Gastroesophageal sphincter (tissue), 3 donors: Measurements from ENCODE around the gene CTNNA2.

ENCODE experiments used
- CTCF ChIP-seq, 4 experiments: fragments of 200-600 bp in 2 of 4; fragments of 450-650 bp in 2 of 4; sonication (generic) in 1 of 4; IDR thresholded peaks; one replicate each; pipeline ENCODE4 v1.5.1; 2017 to 2019; ENCODE audit warnings: antibody characterized with exemption in 4 of 4, mild to moderate bottlenecking in 2 of 4, moderate library complexity in 2 of 4
- EP300 ChIP-seq: sonication (generic); formaldehyde crosslinking; IDR thresholded peaks from one replicate; pipeline ENCODE4 v1.6.1; 2017; ENCODE audit warnings: antibody characterized with exemption, mild to moderate bottlenecking
- POLR2A ChIP-seq, 2 donors: fragments of 450-650 bp; IDR thresholded peaks; one replicate each; pipeline ENCODE4 v1.6.1; 2017; ENCODE audit warnings: antibody characterized with exemption in 2 of 2, mild to moderate bottlenecking in 2 of 2, moderate library complexity in 1 of 2
- POLR2AphosphoS5 ChIP-seq: sonication (generic); formaldehyde crosslinking; IDR thresholded peaks from one replicate; pipeline ENCODE4 v1.6.1; 2017; ENCODE audit warnings: antibody characterized with exemption

- TF ChIP-seq POLR2A (IDR thresholded peaks at IDR 0.05) (no peak), CTCF (IDR thresholded peaks at IDR 0.05) (no peak), POLR2AphosphoS5 (no peak), EP300 (no peak)
Observed at GRCh38 chr2:80057956-80058355, 545.1 kb downstream of the CTNNA2 start.
